GM12878 (cell line): ENCODE measurements around the gene UBE3C. TPM values are rescaled to one million over a fixed set of nuclear protein-coding genes. Genes with fewer than 3 reads are reported as not detected.
A peak's percentile ranks its signal among the peaks of the same experiment; 100 is the strongest.

Source experiments
- ATAC-seq: fragments of 200-7000 bp; cut with Tn5 transposase; 3 replicates; pipeline ENCODE4 v1.9.1; 2020; ENCODE audit warnings: mild to moderate bottlenecking, moderate library complexity
- BruUV-seq: library from RNA; stranded (reverse); fragments of 400-500 nt; replicated peaks from 2 replicates; lab custom pipeline; 2021; lab: Mats Ljungman, UMichigan
- CTCF ChIA-PET: fragments of 300-600 bp; sonication (Branson Sonifier 250); formaldehyde crosslinking; extraction: SDS; loops from one replicate; lab custom pipeline; 2021; ENCODE audit warnings: inconsistent platforms; lab: Yijun Ruan, JAX
- POLR2A ChIA-PET: fragments of 350-600 bp; formaldehyde crosslinking; extraction: SDS; loops from one replicate; lab custom pipeline; 2021; ENCODE audit warnings: inconsistent platforms; lab: Charles Lee
- RAD21 ChIA-PET: fragments of 300-600 bp; sonication (Branson Sonifier 250); formaldehyde crosslinking; loops from one replicate; lab custom pipeline; 2023; ENCODE audit warnings: antibody characterized with exemption; ENCODE audit not compliant: unreplicated experiment; lab: Charles Lee
- SMC1A ChIA-PET: fragments of 300-600 bp; sonication (Branson Sonifier 250); formaldehyde crosslinking; loops from one replicate; lab custom pipeline; 2023; ENCODE audit not compliant: unreplicated experiment, uncharacterized antibody; lab: Charles Lee
- DNase-seq: peaks from one replicate; pipeline ENCODE4 v3.0.0-alpha.2; 2011; ENCODE audit warnings: low read depth, low spot score
- FAIRE-seq: peaks from 3 replicates; lab custom pipeline; 2011; peaks lifted over from hg19 to GRCh38; lab: Jason Lieb, UNC
- H2AFZ ChIP-seq: 2 replicates; pipeline ENCODE4 v1.6.0; 2011; ENCODE audit warnings: low read depth, low read length, control low read depth; ENCODE audit not compliant: control insufficient read depth
- H3K27ac ChIP-seq: 2 replicates; pipeline ENCODE4 v1.5.1; 2011; ENCODE audit warnings: control low read depth; ENCODE audit not compliant: control insufficient read depth, insufficient read depth
- H3K27me3 ChIP-seq, 2 experiments: replicated peaks in 1 of 2; 2 replicates each; pipeline versions ENCODE4 v1.6.0 to v1.6.1; 2011; ENCODE audit warnings: low read length in 1 of 2; ENCODE audit not compliant: control insufficient read depth in 2 of 2, insufficient read depth in 2 of 2
- H3K36me3 ChIP-seq, 2 experiments: 2 replicates each; pipeline ENCODE4 v1.5.1; 2011; ENCODE audit warnings: low read length in 1 of 2; ENCODE audit not compliant: control insufficient read depth in 2 of 2, insufficient read depth in 2 of 2
- H3K4me1 ChIP-seq: 2 replicates; pipeline ENCODE4 v1.6.1; 2011; ENCODE audit warnings: mild to moderate bottlenecking, low read length, moderate library complexity, mixed read lengths; ENCODE audit not compliant: control insufficient read depth, insufficient read depth
- H3K4me2 ChIP-seq: 2 replicates; pipeline ENCODE4 v1.6.0; 2011; ENCODE audit warnings: control low read depth; ENCODE audit not compliant: control insufficient read depth, insufficient read depth
- H3K4me3 ChIP-seq: fragments of 200-600 bp; sonication (generic); 2 replicates; pipeline ENCODE4 v1.5.1; 2016
- H3K79me2 ChIP-seq: 2 replicates; pipeline ENCODE4 v1.6.0; 2011; ENCODE audit warnings: low read length; ENCODE audit not compliant: control insufficient read depth, insufficient read depth
- H3K9ac ChIP-seq: 2 replicates; pipeline ENCODE4 v1.8.0; 2011; ENCODE audit warnings: low read length, control low read depth, mixed read lengths; ENCODE audit not compliant: control insufficient read depth, insufficient read depth
- H3K9me3 ChIP-seq: replicated peaks from 3 replicates; pipeline ENCODE4 v1.5.1; 2011; ENCODE audit warnings: mild to moderate bottlenecking, low read length; ENCODE audit not compliant: control insufficient read depth, insufficient read depth
- H4K20me1 ChIP-seq: 2 replicates; pipeline ENCODE4 v1.6.0; 2011; ENCODE audit not compliant: control insufficient read depth, insufficient read depth
- CREB1 ChIP-seq: IDR thresholded peaks from 2 replicates; pipeline ENCODE4 v1.6.1; 2012; ENCODE audit warnings: low read depth, mild to moderate bottlenecking, inconsistent platforms
- IKZF2 ChIP-seq, 2 experiments: fragments of 450-650 bp; IDR thresholded peaks; 2 replicates each; pipeline ENCODE4 v1.6.1; 2017; ENCODE audit warnings: mild to moderate bottlenecking in 2 of 2, moderate library complexity in 2 of 2
- NFIC ChIP-seq: IDR thresholded peaks from 2 replicates; pipeline ENCODE4 v1.6.1; 2012; ENCODE audit warnings: low read depth, mild to moderate bottlenecking, inconsistent platforms, low read length, moderate library complexity
- POLR2A ChIP-seq: IDR thresholded peaks from 2 replicates; pipeline ENCODE4 v1.6.1; 2011; ENCODE audit warnings: low read depth, mild to moderate bottlenecking, low read length
- POU2F2 ChIP-seq: IDR thresholded peaks from 3 replicates; pipeline ENCODE4 v1.6.1; 2011; ENCODE audit warnings: low read depth, mild to moderate bottlenecking, low read length, borderline replicate concordance
- SIN3A ChIP-seq: IDR thresholded peaks from 2 replicates; pipeline ENCODE4 v1.6.1; 2012; ENCODE audit warnings: low read depth, low read length, improper control_type of control experiment
- WGBS: methylation state at CpG from one replicate; pipeline ENCODE4 v1.1.6; 2016; ENCODE audit warnings: low lambda C conversion rate; ENCODE audit not compliant: insufficient replicate concordance, insufficient coverage; ENCODE audit errors: missing lambda C conversion rate; 5-methylcytosine and 5-hydroxymethylcytosine counted together
- in situ Hi-C: fragments of 300-500 bp; cut with MboI; formaldehyde crosslinking; loops from 9 replicates; pipeline ENCODE4 v1.14.3; 2018; ENCODE audit warnings: mixed read lengths
- intact Hi-C: fragments of 100-400 bp; cut with micrococcal nuclease; formaldehyde crosslinking; loops from one replicate; pipeline ENCODE4 v1.14.2; 2022; ENCODE audit not compliant: unreplicated experiment
- polyA plus RNA-seq, 11 experiments: library from polyadenylated mRNA; depleted of rRNA in 4 of 11; unstranded in 6 of 11; stranded (reverse) in 5 of 11; fragments of >200 nt; fragmentation: Nextera tagmentation in 4 of 11; fragmentation: Illumina TruSeq in 1 of 11; extraction: Ambion mirVana in 4 of 11; extraction: Trizol in 1 of 11; gene quantifications; 1 replicate in 1 of 11; 2 replicates in 10 of 11; pipeline versions ENCODE4 v1.2.1 to v1.2.3, GENCODE V29; 2011 to 2016; ENCODE audit warnings: inconsistent platforms in 2 of 11, missing spikeins in 2 of 11, low read depth in 1 of 11
- total RNA-seq, 4 experiments: library from RNA; depleted of rRNA in 3 of 4; stranded (reverse); fragments of >200 nt in 3 of 4; fragmentation: Illumina TruSeq in 1 of 4; extraction: Trizol in 1 of 4; gene quantifications; 2 replicates each; pipeline versions ENCODE4 v1.2.1 to v1.2.3, GENCODE V29; 2013 to 2021
- TF ChIP-seq, protein P1 (sequence below): fragments of 450-650 bp; IDR thresholded peaks from 2 replicates; pipeline ENCODE4 v1.6.1; 2016; ENCODE audit warnings: mild to moderate bottlenecking

Gene UBE3C
- total and polyA plus RNA-seq, 10 of the 15 experiments (the other 5 are each of a cell fraction or from before 2014, with no cell fraction given): 7.9 to 65.9 (median 45.2) TPM

DNA sequence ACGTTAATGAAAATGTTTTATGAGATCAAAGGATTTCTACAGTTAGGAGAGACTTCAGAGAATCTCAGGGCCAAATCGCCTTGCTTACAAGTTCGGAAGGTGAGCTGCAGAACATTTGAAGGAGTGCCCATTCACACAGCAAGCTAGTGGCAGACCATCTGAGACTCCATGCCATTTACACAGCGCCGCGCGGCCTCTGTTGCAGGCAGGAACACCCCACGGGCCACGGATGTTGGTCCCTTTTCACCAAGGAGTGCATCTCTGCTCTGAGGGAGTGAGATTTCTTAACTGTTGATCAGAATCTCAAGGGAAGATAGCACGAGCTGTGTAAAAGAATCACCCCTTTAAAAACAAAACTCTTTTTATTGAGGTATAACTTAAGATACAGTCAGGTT is 1.8 kb downstream of the UBE3C start (continued):
- TF ChIP-seq POU2F2: no peak

DNA sequence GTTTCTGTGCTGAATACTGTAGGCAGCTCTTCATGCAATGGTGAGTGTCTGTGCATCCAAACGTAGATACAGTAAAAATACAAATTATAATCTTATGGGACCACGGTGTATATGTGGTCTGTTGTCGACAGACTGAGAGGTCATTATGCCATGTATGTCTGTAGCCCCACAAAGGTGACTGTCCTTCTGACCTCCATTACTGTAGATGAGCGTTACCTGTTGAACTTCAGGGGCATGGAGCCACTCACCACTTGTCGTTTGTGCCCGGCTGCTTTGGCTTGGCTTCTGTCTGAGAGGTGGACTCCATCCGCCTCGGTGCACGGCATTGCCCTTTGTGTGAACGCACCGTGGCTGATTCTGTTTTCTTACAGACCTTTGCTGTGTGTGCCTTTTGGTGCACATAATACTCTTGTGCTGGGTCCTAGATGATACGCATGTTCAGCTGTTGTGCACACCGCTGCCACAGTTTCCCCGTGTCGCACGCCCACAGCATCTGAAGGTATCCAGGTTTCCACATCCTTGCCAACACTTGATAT is 2.9 kb downstream of the UBE3C start:
- ChIA-PET RAD21 (no interaction called here), POLR2A (no interaction called here), CTCF (interaction anchor here (0.6 to 1.6 kb wide), 4 partner anchors 9 to 192 kb away, joined by 3 to 4 read pairs (median 3); partner anchors contain the start of gene NOM1), SMC1A (interaction anchor here (1.1 to 2.2 kb wide), 2 partner anchors 17 to 169 kb away, joined by 3 to 9 read pairs; no protein-coding TSS in a partner anchor)
- DNase-seq (no peak), FAIRE-seq (no peak), ATAC-seq (no peak)
- Histone ChIP-seq H3K9me3 (no peaks in the 10 kb centered on the region), H3K36me3 (peaks cover 0 to 17% of the 10 kb centered on the region in 2 experiments; a peak in 3 of 4 replicates), H4K20me1 (peaks cover 16% of the 10 kb centered on the region), H3K4me3 (peak overlapping the region; percentile 89; the same call in 1 of the 2 replicates), H3K27ac (no peak overlapping the region), H3K9ac (no peak overlapping the region), H3K4me1 (peaks cover 4% of the 10 kb centered on the region; the same call in 1 of the 2 replicates), H2AFZ (no peak overlapping the region), H3K79me2 (peaks cover 74% of the 10 kb centered on the region), H3K27me3 (no peaks in the 10 kb centered on the region), H3K4me2 (peak overlapping the region; percentile 53)
- in situ Hi-C loops (no loop called here), intact Hi-C loops (no loop called here)
- 92% methylated on average over 16 of the region's 16 CpGs for WGBS
- no TSS peak for BruUV-seq
- TF ChIP-seq, protein P1, sequence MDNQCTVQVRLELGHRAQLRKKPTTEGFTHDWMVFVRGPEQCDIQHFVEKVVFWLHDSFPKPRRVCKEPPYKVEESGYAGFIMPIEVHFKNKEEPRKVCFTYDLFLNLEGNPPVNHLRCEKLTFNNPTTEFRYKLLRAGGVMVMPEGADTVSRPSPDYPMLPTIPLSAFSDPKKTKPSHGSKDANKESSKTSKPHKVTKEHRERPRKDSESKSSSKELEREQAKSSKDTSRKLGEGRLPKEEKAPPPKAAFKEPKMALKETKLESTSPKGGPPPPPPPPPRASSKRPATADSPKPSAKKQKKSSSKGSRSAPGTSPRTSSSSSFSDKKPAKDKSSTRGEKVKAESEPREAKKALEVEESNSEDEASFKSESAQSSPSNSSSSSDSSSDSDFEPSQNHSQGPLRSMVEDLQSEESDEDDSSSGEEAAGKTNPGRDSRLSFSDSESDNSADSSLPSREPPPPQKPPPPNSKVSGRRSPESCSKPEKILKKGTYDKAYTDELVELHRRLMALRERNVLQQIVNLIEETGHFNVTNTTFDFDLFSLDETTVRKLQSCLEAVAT: 0 out of 2 replicates have a peak, but pooled peaks have one; percentile 56
- TF ChIP-seq CREB1 (no peak), POLR2A (no peak), SIN3A (no peak), NFIC (no peak), IKZF2 (IDR thresholded peaks at IDR 0.05) (no peak)
